Epithelial cell of proximal tubule (primary cell): ENCODE results near the gene IL1RAPL2. TPM values are rescaled to one million over a fixed set of nuclear protein-coding genes. Genes with fewer than 3 reads are reported as not detected.

Experiments used
- DNase-seq: peaks from one replicate; pipeline ENCODE4 v3.0.0-alpha.2; 2011; ENCODE audit warnings: low read depth
- H3K4me3 ChIP-seq: 2 replicates; pipeline ENCODE4 v1.5.1; 2011; ENCODE audit warnings: low read depth, mild to moderate bottlenecking, low read length
- total RNA-seq: library from RNA; depleted of rRNA; stranded (reverse); fragments of >200 nt; gene quantifications from 2 replicates; pipeline ENCODE4 v1.2.3, GENCODE V29; 2015
- TF ChIP-seq, protein P1 (sequence below): conservative IDR thresholded peaks from 2 replicates; pipeline ENCODE4 v1.5.1; 2012; ENCODE audit warnings: low read depth, mild to moderate bottlenecking, low read length

The IL1RAPL2 gene
- total RNA-seq, 1 donor from 2014 or later, result not detected

DNA sequence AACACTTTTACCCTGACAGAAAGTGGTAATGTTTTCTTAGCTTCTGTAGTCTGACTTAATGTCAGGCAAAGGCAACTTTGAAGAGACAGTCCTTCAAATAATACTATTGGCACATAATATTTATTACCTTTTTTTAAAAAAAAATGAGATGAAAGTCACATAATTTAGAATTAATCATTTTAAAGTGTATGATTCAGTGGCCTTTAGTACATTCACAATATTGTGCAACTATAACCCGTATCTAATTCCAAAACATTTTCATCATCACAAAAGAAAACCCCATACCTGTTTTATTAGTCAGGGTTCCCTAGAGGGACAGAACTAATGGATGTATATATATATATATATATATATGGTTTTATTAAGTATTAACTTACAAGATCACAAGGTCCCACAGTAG is 749.2 kb downstream of the IL1RAPL2 start:
- no peak for DNase-seq
- TF ChIP-seq, protein P1, sequence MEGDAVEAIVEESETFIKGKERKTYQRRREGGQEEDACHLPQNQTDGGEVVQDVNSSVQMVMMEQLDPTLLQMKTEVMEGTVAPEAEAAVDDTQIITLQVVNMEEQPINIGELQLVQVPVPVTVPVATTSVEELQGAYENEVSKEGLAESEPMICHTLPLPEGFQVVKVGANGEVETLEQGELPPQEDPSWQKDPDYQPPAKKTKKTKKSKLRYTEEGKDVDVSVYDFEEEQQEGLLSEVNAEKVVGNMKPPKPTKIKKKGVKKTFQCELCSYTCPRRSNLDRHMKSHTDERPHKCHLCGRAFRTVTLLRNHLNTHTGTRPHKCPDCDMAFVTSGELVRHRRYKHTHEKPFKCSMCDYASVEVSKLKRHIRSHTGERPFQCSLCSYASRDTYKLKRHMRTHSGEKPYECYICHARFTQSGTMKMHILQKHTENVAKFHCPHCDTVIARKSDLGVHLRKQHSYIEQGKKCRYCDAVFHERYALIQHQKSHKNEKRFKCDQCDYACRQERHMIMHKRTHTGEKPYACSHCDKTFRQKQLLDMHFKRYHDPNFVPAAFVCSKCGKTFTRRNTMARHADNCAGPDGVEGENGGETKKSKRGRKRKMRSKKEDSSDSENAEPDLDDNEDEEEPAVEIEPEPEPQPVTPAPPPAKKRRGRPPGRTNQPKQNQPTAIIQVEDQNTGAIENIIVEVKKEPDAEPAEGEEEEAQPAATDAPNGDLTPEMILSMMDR, result no peak
- H3K4me3 ChIP-seq, result no peak overlapping the region

DNA sequence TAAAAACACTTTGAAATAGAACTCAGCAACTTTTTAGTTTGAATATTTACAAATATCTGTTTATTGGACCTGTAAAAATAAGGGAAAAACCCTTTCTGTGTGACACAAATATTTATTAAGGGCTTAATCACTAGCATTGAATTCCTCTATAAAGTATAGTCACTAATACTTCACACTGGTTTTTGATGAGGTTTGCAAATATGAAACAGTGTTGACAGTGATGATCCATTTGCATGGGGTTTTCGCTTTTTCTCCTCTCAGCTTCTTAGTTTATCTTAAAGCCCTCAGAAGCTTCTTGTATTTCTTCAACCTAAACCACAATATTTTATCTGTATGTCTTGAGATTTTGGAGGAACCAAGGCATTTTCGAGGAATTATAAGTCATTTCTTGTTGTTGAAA is 751.1 kb downstream of the IL1RAPL2 start:
- no peak for DNase-seq
- TF ChIP-seq, protein P1, result no peak
- H3K4me3 ChIP-seq, result no peak overlapping the region

DNA sequence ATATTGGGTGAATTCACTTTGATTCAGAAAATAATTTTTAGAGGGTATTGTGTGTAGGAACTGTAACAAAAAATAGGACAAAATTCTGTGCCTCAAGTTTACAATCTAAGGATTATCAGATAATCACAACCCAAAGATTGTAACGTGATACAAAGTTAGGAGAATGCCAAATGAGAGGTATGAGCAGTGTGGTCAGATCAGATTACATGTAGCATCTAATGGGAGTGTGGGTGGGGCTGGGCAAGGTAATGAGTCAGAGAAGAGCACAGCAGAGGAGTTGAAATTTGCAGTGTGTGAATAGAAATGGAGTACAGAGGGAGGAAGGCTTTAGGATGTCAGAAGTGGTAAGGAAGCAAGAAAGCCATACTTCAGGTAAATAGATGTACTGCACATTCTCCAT is 757.9 kb downstream of the IL1RAPL2 start:
- DNase-seq, result no peak
- TF ChIP-seq, protein P1, result no peak
- H3K4me3 ChIP-seq, result no peak overlapping the region

DNA sequence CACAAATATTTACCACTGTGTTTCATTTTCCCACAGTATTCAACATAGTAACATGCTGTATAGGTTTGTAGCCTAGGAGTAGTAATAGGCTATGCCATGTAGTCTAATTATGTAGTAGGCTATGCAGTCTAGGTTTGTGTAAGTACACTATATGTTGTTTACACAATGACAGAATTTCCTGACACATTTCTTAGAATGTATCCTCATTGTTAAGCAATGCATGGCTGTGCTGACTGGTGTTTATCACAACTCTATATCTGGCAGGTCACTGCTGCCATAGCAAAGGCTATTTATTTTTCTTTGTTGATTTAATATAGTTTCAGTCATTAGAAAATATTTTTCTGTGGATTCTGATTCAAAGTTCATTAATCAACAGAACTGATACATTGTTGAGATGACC is 762.8 kb downstream of the IL1RAPL2 start:
- TF ChIP-seq, protein P1, result no peak
- no peak for DNase-seq
- H3K4me3 ChIP-seq, result no peak overlapping the region

DNA sequence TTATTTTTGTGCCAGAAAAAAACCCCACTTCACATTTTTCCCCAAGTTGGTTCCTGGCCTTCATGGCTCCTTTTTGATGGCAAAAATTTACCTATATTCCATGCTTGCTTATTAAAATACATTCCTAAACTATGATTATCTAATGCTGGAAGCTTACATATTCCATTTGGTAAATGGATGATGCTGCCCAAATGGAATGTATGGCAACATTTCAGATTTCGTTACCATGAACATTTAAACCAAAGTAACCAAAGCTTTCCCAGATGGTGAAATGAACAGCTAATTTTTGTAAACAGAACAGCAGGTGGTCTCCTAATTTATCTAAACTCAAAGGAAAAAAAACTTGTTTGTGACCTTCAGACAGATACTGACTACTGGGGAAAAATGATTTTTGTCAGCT is 765.2 kb downstream of the IL1RAPL2 start:
- TF ChIP-seq, protein P1, result no peak
- no peak for DNase-seq
- no peak overlapping the region for H3K4me3 ChIP-seq

DNA sequence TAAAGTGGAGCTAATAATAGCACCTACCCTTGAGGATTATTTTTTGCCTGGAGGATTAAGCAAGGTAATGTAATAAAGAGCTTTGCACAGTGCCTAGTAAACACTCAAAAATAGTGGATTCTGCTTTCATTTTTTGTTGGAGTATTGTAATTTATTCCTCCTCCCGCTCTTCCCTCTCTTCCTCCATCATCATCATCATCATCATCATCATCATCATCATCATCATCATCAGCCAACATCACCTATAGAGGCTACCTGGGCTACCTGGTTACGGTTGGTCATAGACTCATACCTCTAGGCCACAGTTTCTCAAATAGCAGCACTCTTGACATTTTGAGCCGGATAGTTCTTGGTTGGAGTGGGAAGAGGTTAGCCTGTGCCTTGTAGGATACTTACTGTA is 781.4 kb downstream of the IL1RAPL2 start:
- no peak overlapping the region for H3K4me3 ChIP-seq
- DNase-seq, result no peak
- TF ChIP-seq, protein P1, result no peak

DNA sequence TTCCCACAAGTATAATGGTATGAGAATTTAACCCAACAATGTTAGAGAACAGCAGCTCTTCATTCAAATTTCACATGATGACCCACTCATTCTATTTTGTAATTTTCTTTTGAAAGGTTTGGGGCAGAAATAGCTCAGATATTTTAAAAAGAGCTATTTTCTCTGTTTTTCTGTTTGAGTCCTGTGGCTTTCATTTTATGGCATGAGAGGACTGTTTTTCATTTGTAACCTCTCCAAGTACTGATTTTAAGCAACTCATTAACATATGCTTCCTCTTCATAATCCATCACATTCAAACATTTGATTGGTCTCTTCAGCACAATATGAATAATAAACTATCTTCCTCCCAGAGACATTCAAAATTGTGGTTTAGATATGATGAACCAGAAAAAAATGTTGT is 783.5 kb downstream of the IL1RAPL2 start:
- TF ChIP-seq, protein P1, result no peak
- H3K4me3 ChIP-seq, result no peak overlapping the region
- DNase-seq, result no peak
